GM12878 (cell line): ENCODE data around the gene SCAANT1. TPM values are rescaled to one million over a fixed set of nuclear protein-coding genes. Genes with fewer than 3 reads are reported as not detected.

Source experiments
- ATAC-seq: fragments of 200-7000 bp; cut with Tn5 transposase; 3 replicates; pipeline ENCODE4 v1.9.1; 2020; ENCODE audit warnings: mild to moderate bottlenecking, moderate library complexity
- BruUV-seq: library from RNA; stranded (reverse); fragments of 400-500 nt; replicated peaks from 2 replicates; lab custom pipeline; 2021; lab: Mats Ljungman, UMichigan
- CTCF ChIA-PET: fragments of 300-600 bp; sonication (Branson Sonifier 250); formaldehyde crosslinking; extraction: SDS; loops from one replicate; lab custom pipeline; 2021; ENCODE audit warnings: inconsistent platforms; lab: Yijun Ruan, JAX
- POLR2A ChIA-PET: fragments of 350-600 bp; formaldehyde crosslinking; extraction: SDS; loops from one replicate; lab custom pipeline; 2021; ENCODE audit warnings: inconsistent platforms; lab: Charles Lee
- RAD21 ChIA-PET: fragments of 300-600 bp; sonication (Branson Sonifier 250); formaldehyde crosslinking; loops from one replicate; lab custom pipeline; 2023; ENCODE audit warnings: antibody characterized with exemption; ENCODE audit not compliant: unreplicated experiment; lab: Charles Lee
- SMC1A ChIA-PET: fragments of 300-600 bp; sonication (Branson Sonifier 250); formaldehyde crosslinking; loops from one replicate; lab custom pipeline; 2023; ENCODE audit not compliant: unreplicated experiment, uncharacterized antibody; lab: Charles Lee
- DNase-seq: peaks from one replicate; pipeline ENCODE4 v3.0.0-alpha.2; 2011; ENCODE audit warnings: low read depth, low spot score
- FAIRE-seq: peaks from 3 replicates; lab custom pipeline; 2011; peaks lifted over from hg19 to GRCh38; lab: Jason Lieb, UNC
- H2AFZ ChIP-seq: 2 replicates; pipeline ENCODE4 v1.6.0; 2011; ENCODE audit warnings: low read depth, low read length, control low read depth; ENCODE audit not compliant: control insufficient read depth
- H3K27ac ChIP-seq: 2 replicates; pipeline ENCODE4 v1.5.1; 2011; ENCODE audit warnings: control low read depth; ENCODE audit not compliant: control insufficient read depth, insufficient read depth
- H3K27me3 ChIP-seq, 2 experiments: replicated peaks in 1 of 2; 2 replicates each; pipeline versions ENCODE4 v1.6.0 to v1.6.1; 2011; ENCODE audit warnings: low read length in 1 of 2; ENCODE audit not compliant: control insufficient read depth in 2 of 2, insufficient read depth in 2 of 2
- H3K36me3 ChIP-seq, 2 experiments: 2 replicates each; pipeline ENCODE4 v1.5.1; 2011; ENCODE audit warnings: low read length in 1 of 2; ENCODE audit not compliant: control insufficient read depth in 2 of 2, insufficient read depth in 2 of 2
- H3K4me1 ChIP-seq: 2 replicates; pipeline ENCODE4 v1.6.1; 2011; ENCODE audit warnings: mild to moderate bottlenecking, low read length, moderate library complexity, mixed read lengths; ENCODE audit not compliant: control insufficient read depth, insufficient read depth
- H3K4me2 ChIP-seq: 2 replicates; pipeline ENCODE4 v1.6.0; 2011; ENCODE audit warnings: control low read depth; ENCODE audit not compliant: control insufficient read depth, insufficient read depth
- H3K4me3 ChIP-seq: fragments of 200-600 bp; sonication (generic); 2 replicates; pipeline ENCODE4 v1.5.1; 2016
- H3K79me2 ChIP-seq: 2 replicates; pipeline ENCODE4 v1.6.0; 2011; ENCODE audit warnings: low read length; ENCODE audit not compliant: control insufficient read depth, insufficient read depth
- H3K9ac ChIP-seq: 2 replicates; pipeline ENCODE4 v1.8.0; 2011; ENCODE audit warnings: low read length, control low read depth, mixed read lengths; ENCODE audit not compliant: control insufficient read depth, insufficient read depth
- H3K9me3 ChIP-seq: replicated peaks from 3 replicates; pipeline ENCODE4 v1.5.1; 2011; ENCODE audit warnings: mild to moderate bottlenecking, low read length; ENCODE audit not compliant: control insufficient read depth, insufficient read depth
- H4K20me1 ChIP-seq: 2 replicates; pipeline ENCODE4 v1.6.0; 2011; ENCODE audit not compliant: control insufficient read depth, insufficient read depth
- ASH2L ChIP-seq: fragments of 300-600, 200-600 bp; sonication (generic); IDR thresholded peaks from 2 replicates; pipeline ENCODE4 v1.6.1; 2017; ENCODE audit warnings: low read depth, mild to moderate bottlenecking, borderline replicate concordance
- ATF7 ChIP-seq: fragments of 450-650 bp; IDR thresholded peaks from 2 replicates; pipeline ENCODE4 v1.6.1; 2016; ENCODE audit warnings: low read depth, mild to moderate bottlenecking
- CHD4 ChIP-seq: fragments of 200-600 bp; sonication (generic); IDR thresholded peaks from 2 replicates; pipeline ENCODE4 v1.6.1; 2016; ENCODE audit warnings: mild to moderate bottlenecking
- ETV6 ChIP-seq, 2 experiments: fragments of 450-650 bp in 1 of 2; IDR thresholded peaks in 1 of 2; conservative IDR thresholded peaks in 1 of 2; 2 replicates each; pipeline ENCODE4 v1.6.1; 2014; ENCODE audit warnings: antibody characterized with exemption in 1 of 2, borderline replicate concordance in 1 of 2, low read depth in 1 of 2, mild to moderate bottlenecking in 1 of 2, moderate library complexity in 1 of 2
- GABPA ChIP-seq: IDR thresholded peaks from 2 replicates; pipeline ENCODE4 v1.6.1; 2014; ENCODE audit warnings: antibody characterized with exemption, low read depth, mild to moderate bottlenecking, inconsistent platforms
- IKZF1 ChIP-seq: fragments of 450-650 bp; conservative IDR thresholded peaks from 2 replicates; pipeline ENCODE4 v1.6.1; 2017; ENCODE audit warnings: antibody characterized with exemption, mild to moderate bottlenecking
- IKZF2 ChIP-seq, 2 experiments: fragments of 450-650 bp; IDR thresholded peaks; 2 replicates each; pipeline ENCODE4 v1.6.1; 2017; ENCODE audit warnings: mild to moderate bottlenecking in 2 of 2, moderate library complexity in 2 of 2
- JUNB ChIP-seq: IDR thresholded peaks from 2 replicates; pipeline ENCODE4 v1.6.1; 2016; ENCODE audit warnings: antibody characterized with exemption, mild to moderate bottlenecking
- MAX ChIP-seq: IDR thresholded peaks from 2 replicates; pipeline ENCODE4 v1.6.1; 2012; ENCODE audit warnings: low read depth, low read length, improper control_type of control experiment
- MTA2 ChIP-seq: fragments of 450-650 bp; IDR thresholded peaks from 2 replicates; pipeline ENCODE4 v1.6.1; 2016; ENCODE audit warnings: low read depth, mild to moderate bottlenecking, moderate library complexity
- NFYB ChIP-seq: IDR thresholded peaks from 2 replicates; pipeline ENCODE4 v1.6.1; 2011; ENCODE audit warnings: low read depth, mild to moderate bottlenecking, low read length, improper control_type of control experiment, moderate library complexity; ENCODE audit not compliant: insufficient read depth
- PBX3 ChIP-seq: IDR thresholded peaks from 2 replicates; pipeline ENCODE4 v1.6.1; 2011; ENCODE audit warnings: mild to moderate bottlenecking, low read depth, low read length, moderate library complexity; ENCODE audit not compliant: insufficient replicate concordance
- REST ChIP-seq: IDR thresholded peaks from 2 replicates; pipeline ENCODE4 v1.6.1; 2012; ENCODE audit warnings: mild to moderate bottlenecking, low read depth, low read length
- SMARCA5 ChIP-seq: fragments of 450-650 bp; IDR thresholded peaks from 2 replicates; pipeline ENCODE4 v1.6.1; 2017; ENCODE audit warnings: mild to moderate bottlenecking
- USF1 ChIP-seq: IDR thresholded peaks from 2 replicates; pipeline ENCODE4 v1.6.1; 2011; ENCODE audit warnings: borderline replicate concordance, low read depth, mild to moderate bottlenecking, moderate library complexity, mixed read lengths, low read length; ENCODE audit not compliant: insufficient read depth; ENCODE audit errors: extremely low read length
- WGBS: methylation state at CpG from one replicate; pipeline ENCODE4 v1.1.6; 2016; ENCODE audit warnings: low lambda C conversion rate; ENCODE audit not compliant: insufficient replicate concordance, insufficient coverage; ENCODE audit errors: missing lambda C conversion rate; 5-methylcytosine and 5-hydroxymethylcytosine counted together
- in situ Hi-C: fragments of 300-500 bp; cut with MboI; formaldehyde crosslinking; loops from 9 replicates; pipeline ENCODE4 v1.14.3; 2018; ENCODE audit warnings: mixed read lengths
- intact Hi-C: fragments of 100-400 bp; cut with micrococcal nuclease; formaldehyde crosslinking; loops from one replicate; pipeline ENCODE4 v1.14.2; 2022; ENCODE audit not compliant: unreplicated experiment
- polyA plus RNA-seq, 11 experiments: library from polyadenylated mRNA; depleted of rRNA in 4 of 11; unstranded in 6 of 11; stranded (reverse) in 5 of 11; fragments of >200 nt; fragmentation: Nextera tagmentation in 4 of 11; fragmentation: Illumina TruSeq in 1 of 11; extraction: Ambion mirVana in 4 of 11; extraction: Trizol in 1 of 11; gene quantifications; 1 replicate in 1 of 11; 2 replicates in 10 of 11; pipeline versions ENCODE4 v1.2.1 to v1.2.3, GENCODE V29; 2011 to 2016; ENCODE audit warnings: inconsistent platforms in 2 of 11, missing spikeins in 2 of 11, low read depth in 1 of 11
- total RNA-seq, 4 experiments: library from RNA; depleted of rRNA in 3 of 4; stranded (reverse); fragments of >200 nt in 3 of 4; fragmentation: Illumina TruSeq in 1 of 4; extraction: Trizol in 1 of 4; gene quantifications; 2 replicates each; pipeline versions ENCODE4 v1.2.1 to v1.2.3, GENCODE V29; 2013 to 2021

SCAANT1 gene
- total and polyA plus RNA-seq, 10 of the 15 experiments (the other 5 are each of a cell fraction or from before 2014, with no cell fraction given), result 0.60 to 1.7 (median 0.95) TPM; not detected in 6

- TF ChIP-seq USF1, result no peak
- TF ChIP-seq IKZF1, result peak; percentile 57
- TF ChIP-seq ATF7, result no peak
- TF ChIP-seq CHD4, result no peak
- TF ChIP-seq NFYB, result no peak
- TF ChIP-seq MAX, result no peak
- TF ChIP-seq IKZF2 (IDR thresholded peaks at IDR 0.05), result peak; percentile 41 to 46; a peak in 1 of 4 replicates
- TF ChIP-seq ASH2L, result no peak
- peak; percentile 23; the same call in 1 of the 2 replicates for TF ChIP-seq GABPA
Observed at GRCh38 chr3:63934041-63934866, 22.1 kb upstream of the SCAANT1 start (continued).

- CTCF ChIA-PET, result interaction anchor here (0.6 kb wide), 1 partner anchor 24 kb away, joined by 3 read pairs; no protein-coding TSS in a partner anchor
- Histone ChIP-seq H3K9me3 (no peaks in the 10 kb centered on the region), H3K79me2 (peaks cover 21% of the 10 kb centered on the region), H2AFZ (no peak overlapping the region), H3K36me3 (no peaks in the 10 kb centered on the region; a peak in 2 of 4 replicates), H3K27me3 (no peaks in the 10 kb centered on the region), H3K9ac (no peak overlapping the region), H3K4me2 (peak overlapping the region; percentile 70), H3K4me3 (peak overlapping the region; percentile 30), H3K27ac (peak overlapping the region; percentile 52; the same call in 1 of the 2 replicates), H4K20me1 (no peaks in the 10 kb centered on the region; the same call in 1 of the 2 replicates), H3K4me1 (peaks cover 42% of the 10 kb centered on the region)
- ATAC-seq, result peak; percentile 72
- in situ Hi-C loops (no loop called here), intact Hi-C loops (no loop called here)
- RAD21 ChIA-PET, result interaction anchor here (0.6 to 1.2 kb wide), 5 partner anchors 11 to 67 kb away, joined by 3 read pairs; no protein-coding TSS in a partner anchor
- SMC1A ChIA-PET, result interaction anchor here (0.6 to 1.3 kb wide), 9 partner anchors 10 to 95 kb away, joined by 3 to 6 read pairs (median 4); no protein-coding TSS in a partner anchor
- 0% methylated on average over 1 of the region's 1 CpG for WGBS
- BruUV-seq, result no TSS peak
- DNase-seq, result no peak
- POLR2A ChIA-PET, result interaction anchor here (1.2 kb wide), 1 partner anchor 12 kb away, joined by 3 read pairs; no protein-coding TSS in a partner anchor
- FAIRE-seq, result no peak
- TF ChIP-seq PBX3, result no peak
- TF ChIP-seq JUNB, result peak; percentile 32; the same call in 1 of the 2 replicates
- TF ChIP-seq ETV6 (conservative IDR thresholded peaks at IDR 0.05 in 1 of 2, IDR thresholded peaks at IDR 0.05 in 1 of 2; ENCODE audit: borderline replicate concordance in 1 of 2, low read depth in 1 of 2), result peak in 1 of 2 experiments; percentile 56; a peak in 1 of 4 replicates
- peak; percentile 69 to 70; a peak in 3 of 4 replicates for TF ChIP-seq IKZF2 (IDR thresholded peaks at IDR 0.05)
- TF ChIP-seq SMARCA5, result 0 out of 2 replicates have a peak, but pooled peaks have one; percentile 24
- TF ChIP-seq MTA2, result peak; percentile 62; the same call in 1 of the 2 replicates
- no peak for TF ChIP-seq REST
Observed at GRCh38 chr3:63933459-63933858, 21.3 kb upstream of the SCAANT1 start.
